Myocyte (in vitro differentiated cells): ENCODE measurements around the gene TRIM17. TPM values are rescaled to one million over a fixed set of nuclear protein-coding genes. Genes with fewer than 3 reads are reported as not detected.

Source experiments
- DNase-seq: peaks from one replicate; pipeline ENCODE4 v3.0.0-alpha.2; 2012; ENCODE audit warnings: low read depth
- total RNA-seq: library from RNA; depleted of rRNA; stranded (reverse); fragments of >200 nt; gene quantifications from 2 replicates; pipeline ENCODE4 v1.2.3, GENCODE V29; 2014

The TRIM17 gene
- total RNA-seq, 1 donor from 2014 or later = not detected

GRCh38 chr1:228381356-228381755 lies 35.3 kb downstream of the TRIM17 start:
- DNase-seq = no peak

GRCh38 chr1:228379666-228380065 lies 37.0 kb downstream of the TRIM17 start:
- DNase-seq = no peak

- peak; percentile 9 for DNase-seq
Measured at GRCh38 chr1:228378873-228379460, 37.7 kb downstream of the TRIM17 start.

GRCh38 chr1:228378090-228378872 lies 38.4 kb downstream of the TRIM17 start:
- peak; percentile 56 for DNase-seq

- DNase-seq = no peak
Measured at GRCh38 chr1:228377664-228378089, 39.0 kb downstream of the TRIM17 start.

- no peak for DNase-seq
Measured at GRCh38 chr1:228376651-228377631, 39.7 kb downstream of the TRIM17 start.

- DNase-seq = no peak
Measured at GRCh38 chr1:228376262-228376628, 40.4 kb downstream of the TRIM17 start.

- no peak for DNase-seq
Measured at GRCh38 chr1:228375578-228376261, 40.9 kb downstream of the TRIM17 start.

- DNase-seq = peak; percentile 92
Measured at GRCh38 chr1:228374711-228375577, 41.7 kb downstream of the TRIM17 start.

GRCh38 chr1:228373681-228374571 lies 42.7 kb downstream of the TRIM17 start:
- no peak for DNase-seq

- DNase-seq = no peak
Measured at GRCh38 chr1:228373004-228373680, 43.5 kb downstream of the TRIM17 start.

GRCh38 chr1:228372183-228373003 lies 44.3 kb downstream of the TRIM17 start:
- DNase-seq = no peak

- DNase-seq = no peak
Measured at GRCh38 chr1:228371741-228372182, 44.9 kb downstream of the TRIM17 start.

GRCh38 chr1:228370941-228371740 lies 45.5 kb downstream of the TRIM17 start:
- no peak for DNase-seq

- no peak for DNase-seq
Measured at GRCh38 chr1:228370439-228370940, 46.2 kb downstream of the TRIM17 start.
